Effector CD8-positive, alpha-beta T cell (primary cell): ENCODE data around the gene ATP1B3.
"Not testable (repeated sequence)": the region's sequence is repeated elsewhere in the genome, so short reads cannot be mapped to it uniquely, and the experiment has no call there.

Experiments
- DNase-seq: peaks from one replicate; lab custom pipeline; 2025; lab: John Stamatoyannopoulos, UW
- total RNA-seq, 4 experiments: gene quantifications; one replicate each; lab custom pipeline; 2026; lab: John Stamatoyannopoulos, UW

ATP1B3 gene
- total RNA-seq: 41.3 to 150 (median 55.2) reads per million in 4 experiments

- peak; percentile 72 for DNase-seq
These were observed at the start of gene ATP1B3 for GRCh38 chr3:141876381-141876890. Gene ATP1B3, plus strand, starts transcription at chr3:141876643. Its CDS starts 159 bp downstream, at chr3:141876802.

- no peak for DNase-seq
These were observed 48.0 kb upstream of the ATP1B3 start for GRCh38 chr3:141828487-141828886.

- DNase-seq: no peak
These were observed 47.6 kb upstream of the ATP1B3 start for GRCh38 chr3:141828890-141829289.

- no peak for DNase-seq
These were observed 45.9 kb upstream of the ATP1B3 start for GRCh38 chr3:141830508-141830907.

GRCh38 chr3:141834292-141834691, 42.2 kb upstream of the ATP1B3 start:
- no peak for DNase-seq

GRCh38 chr3:141835557-141836229, 40.8 kb upstream of the ATP1B3 start:
- DNase-seq: no peak

- DNase-seq: no peak
These were observed 37.1 kb upstream of the ATP1B3 start for GRCh38 chr3:141839389-141839788.

- DNase-seq: no peak
These were observed 35.5 kb upstream of the ATP1B3 start for GRCh38 chr3:141840737-141841544.

- DNase-seq: no peak
These were observed 32.3 kb upstream of the ATP1B3 start for GRCh38 chr3:141844108-141844507.

GRCh38 chr3:141844812-141845211, 31.6 kb upstream of the ATP1B3 start:
- no peak for DNase-seq

- peak; percentile 6 for DNase-seq
These were observed 30.9 kb upstream of the ATP1B3 start for GRCh38 chr3:141845407-141846049.

GRCh38 chr3:141846050-141846433, 30.4 kb upstream of the ATP1B3 start:
- no peak for DNase-seq

- DNase-seq: not testable (repeated sequence)
These were observed 28.2 kb upstream of the ATP1B3 start for GRCh38 chr3:141848159-141848748.

GRCh38 chr3:141849056-141849815, 27.2 kb upstream of the ATP1B3 start:
- no peak for DNase-seq

- no peak for DNase-seq
These were observed 25.0 kb upstream of the ATP1B3 start for GRCh38 chr3:141851411-141851810.

- no peak for DNase-seq
These were observed 23.3 kb upstream of the ATP1B3 start for GRCh38 chr3:141853081-141853601.

GRCh38 chr3:141853629-141854168, 22.7 kb upstream of the ATP1B3 start:
- no peak for DNase-seq

GRCh38 chr3:141854599-141854998, 21.8 kb upstream of the ATP1B3 start:
- no peak for DNase-seq

- DNase-seq: no peak
These were observed 18.1 kb upstream of the ATP1B3 start for GRCh38 chr3:141858312-141858711.

- no peak for DNase-seq
These were observed 16.8 kb upstream of the ATP1B3 start for GRCh38 chr3:141859651-141860050.
